ENCODE results near the gene USP34. TPM values are rescaled to one million over a fixed set of nuclear protein-coding genes. Genes with fewer than 3 reads are reported as not detected.
A peak's percentile ranks its signal among the peaks of the same experiment; 100 is the strongest.

Gene USP34
- total and polyA plus RNA-seq, 7 experiments from 2014 or later: 15.3 to 186 (median 164) TPM

- intact Hi-C loops (cut with micrococcal nuclease): no loop called here
- POLR2A ChIA-PET: no interaction called here
- peaks cover 0 to 21% (median 0%) of the 10 kb centered on the region in 3 experiments for H3K36me3 ChIP-seq (ENCODE audit: control insufficient read depth in 2 of 3, insufficient read depth in 3 of 3, low read length in 3 of 3)
- no peak for DNase-seq
- CTCF ChIA-PET: no interaction called here
- H3K27me3 Mint-ChIP-seq: no peaks in the 10 kb centered on the region
- H3K27ac Mint-ChIP-seq: no peak overlapping the region
- peaks cover 0 to 11% (median 0%) of the 10 kb centered on the region in 3 experiments for H3K9me3 ChIP-seq (ENCODE audit: control insufficient read depth in 2 of 3, low read length in 3 of 3)
- peaks cover 0 to 21% (median 7%) of the 10 kb centered on the region in 11 donors for H3K9me3 Mint-ChIP-seq
- no peak overlapping the region for H3K27ac ChIP-seq (ENCODE audit: low read depth, low read length)
- H3K27me3 ChIP-seq (ENCODE audit: control insufficient read depth in 2 of 2, insufficient read depth in 2 of 2, low read length in 2 of 2): no peaks in the 10 kb centered on the region
- peak overlapping the region in 1 of 10 donors; percentile 12 for H3K4me3 Mint-ChIP-seq
- H3K4me1 Mint-ChIP-seq: peaks cover 17 to 59% (median 48%) of the 10 kb centered on the region in 7 donors
- peak; percentile 6 for ATAC-seq
- peaks cover 17 to 71% (median 53%) of the 10 kb centered on the region in 5 donors for H3K36me3 Mint-ChIP-seq
- no peaks in the 10 kb centered on the region for H3K4me1 ChIP-seq (ENCODE audit: control insufficient read depth in 2 of 2, insufficient read depth in 2 of 2, low read length in 2 of 2)
- H3K4me3 ChIP-seq (ENCODE audit: low read length): no peak overlapping the region
These were observed 116.2 kb downstream of the USP34 start for GRCh38 chr2:61354543-61355197.

DNA sequence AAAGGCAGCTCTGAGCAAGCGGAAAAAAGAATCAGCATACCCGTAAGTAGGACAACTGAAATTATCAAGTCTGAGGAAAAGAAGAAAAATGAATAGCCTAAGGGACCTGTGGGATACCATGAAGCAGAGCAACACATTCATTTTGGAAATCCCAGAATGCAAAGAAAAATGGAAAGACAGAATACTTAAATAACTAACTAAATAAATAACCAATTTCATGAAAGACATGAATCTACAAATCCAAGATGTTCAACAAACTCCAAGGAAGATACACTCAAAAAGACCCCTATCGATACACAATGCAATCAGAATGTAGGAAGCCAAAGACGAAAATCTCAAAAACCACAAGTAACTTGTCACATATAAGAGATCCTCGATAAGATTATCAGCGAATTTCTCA, 117.0 kb downstream of the USP34 start:
- CTCF ChIA-PET: interaction anchor here (0.6 kb wide), 1 partner anchor 320 kb away, joined by 5 read pairs; no protein-coding TSS in a partner anchor
- Mint-ChIP-seq H3K4me1 (peaks cover 14 to 53% (median 43%) of the 10 kb centered on the region in 7 donors), H3K4me3 (peak overlapping the region in 1 of 10 donors; percentile 34)

GRCh38 chr2:61350777-61351176, 120.1 kb downstream of the USP34 start:
- intact Hi-C loops (cut with micrococcal nuclease): no loop called here
- Histone ChIP-seq H3K27ac (ENCODE audit: low read depth, low read length) (no peak overlapping the region), H3K27me3 (ENCODE audit: control insufficient read depth in 2 of 2, insufficient read depth in 2 of 2, low read length in 2 of 2) (no peaks in the 10 kb centered on the region), H3K9me3 (ENCODE audit: control insufficient read depth in 2 of 3, low read length in 3 of 3) (peaks cover 0 to 11% (median 0%) of the 10 kb centered on the region in 3 experiments), H3K4me3 (ENCODE audit: low read length) (no peak overlapping the region), H3K36me3 (ENCODE audit: control insufficient read depth in 2 of 3, insufficient read depth in 3 of 3, low read length in 3 of 3) (peaks cover 6 to 40% (median 7%) of the 10 kb centered on the region in 3 experiments), H3K4me1 (ENCODE audit: control insufficient read depth in 2 of 2, insufficient read depth in 2 of 2, low read length in 2 of 2) (no peaks in the 10 kb centered on the region)
- H3K9me3 Mint-ChIP-seq: peaks cover 0 to 21% (median 7%) of the 10 kb centered on the region in 11 donors
- H3K27me3 Mint-ChIP-seq: no peaks in the 10 kb centered on the region
- ChIA-PET POLR2A (no interaction called here), CTCF (no interaction called here)
- peaks cover 22 to 64% (median 48%) of the 10 kb centered on the region in 5 donors for H3K36me3 Mint-ChIP-seq
- H3K27ac Mint-ChIP-seq: no peak overlapping the region
- ATAC-seq (no peak), DNase-seq (no peak)
- no peak overlapping the region for H3K4me3 Mint-ChIP-seq
- H3K4me1 Mint-ChIP-seq: peaks cover 2 to 25% (median 15%) of the 10 kb centered on the region in 7 donors

More for the DNA sequence above, 117.0 kb downstream of the USP34 start:
- ATAC-seq (no peak), DNase-seq (no peak)
- Mint-ChIP-seq H3K27me3 (no peaks in the 10 kb centered on the region), H3K36me3 (peaks cover 17 to 73% (median 56%) of the 10 kb centered on the region in 5 donors), H3K27ac (peak overlapping the region in 1 of 9 donors; percentile 16), H3K9me3 (peaks cover 0 to 21% (median 7%) of the 10 kb centered on the region in 11 donors)
- H3K9me3 ChIP-seq (ENCODE audit: control insufficient read depth in 2 of 3, low read length in 3 of 3): peaks cover 0 to 11% (median 0%) of the 10 kb centered on the region in 3 experiments
- H3K36me3 ChIP-seq (ENCODE audit: control insufficient read depth in 2 of 3, insufficient read depth in 3 of 3, low read length in 3 of 3): peaks cover 0 to 27% (median 0%) of the 10 kb centered on the region in 3 experiments
- intact Hi-C loops (cut with micrococcal nuclease): no loop called here
- H3K4me1 ChIP-seq (ENCODE audit: control insufficient read depth in 2 of 2, insufficient read depth in 2 of 2, low read length in 2 of 2): no peaks in the 10 kb centered on the region
- POLR2A ChIA-PET: no interaction called here
- H3K27ac ChIP-seq (ENCODE audit: low read depth, low read length): no peak overlapping the region
- H3K27me3 ChIP-seq (ENCODE audit: control insufficient read depth in 2 of 2, insufficient read depth in 2 of 2, low read length in 2 of 2): no peaks in the 10 kb centered on the region
- H3K4me3 ChIP-seq (ENCODE audit: low read length): no peak overlapping the region

- no peak overlapping the region for H3K4me3 Mint-ChIP-seq
- H3K27ac ChIP-seq (ENCODE audit: low read depth, low read length): no peak overlapping the region
- ATAC-seq (no peak), DNase-seq (no peak)
- no peaks in the 10 kb centered on the region for H3K27me3 ChIP-seq (ENCODE audit: control insufficient read depth in 2 of 2, insufficient read depth in 2 of 2, low read length in 2 of 2)
- H3K9me3 Mint-ChIP-seq: no peaks in the 10 kb centered on the region
- H3K4me1 ChIP-seq (ENCODE audit: control insufficient read depth in 2 of 2, insufficient read depth in 2 of 2, low read length in 2 of 2): no peaks in the 10 kb centered on the region
- peaks cover 0 to 8% (median 0%) of the 10 kb centered on the region in 7 donors for H3K4me1 Mint-ChIP-seq
- H3K27me3 Mint-ChIP-seq: no peaks in the 10 kb centered on the region
- ChIA-PET CTCF (no interaction called here), POLR2A (no interaction called here)
- no peak overlapping the region for H3K4me3 ChIP-seq (ENCODE audit: low read length)
- H3K9me3 ChIP-seq (ENCODE audit: control insufficient read depth in 2 of 3, low read length in 3 of 3): no peaks in the 10 kb centered on the region
- intact Hi-C loops (cut with micrococcal nuclease): no loop called here
- H3K36me3 ChIP-seq (ENCODE audit: control insufficient read depth in 2 of 3, insufficient read depth in 3 of 3, low read length in 3 of 3): peaks cover 5 to 42% (median 19%) of the 10 kb centered on the region in 3 experiments
- no peak overlapping the region for H3K27ac Mint-ChIP-seq
- peaks cover 9 to 72% (median 49%) of the 10 kb centered on the region in 5 donors for H3K36me3 Mint-ChIP-seq
These were observed 127.7 kb downstream of the USP34 start for GRCh38 chr2:61343141-61343540.

- ChIA-PET CTCF (no interaction called here), POLR2A (no interaction called here)
- Histone ChIP-seq H3K36me3 (ENCODE audit: control insufficient read depth in 2 of 3, insufficient read depth in 3 of 3, low read length in 3 of 3) (peaks cover 0 to 36% (median 13%) of the 10 kb centered on the region in 3 experiments), H3K27me3 (ENCODE audit: control insufficient read depth in 2 of 2, insufficient read depth in 2 of 2, low read length in 2 of 2) (no peaks in the 10 kb centered on the region), H3K4me3 (ENCODE audit: low read length) (no peak overlapping the region), H3K4me1 (ENCODE audit: control insufficient read depth in 2 of 2, insufficient read depth in 2 of 2, low read length in 2 of 2) (no peaks in the 10 kb centered on the region), H3K27ac (ENCODE audit: low read depth, low read length) (no peak overlapping the region), H3K9me3 (ENCODE audit: control insufficient read depth in 2 of 3, low read length in 3 of 3) (no peaks in the 10 kb centered on the region)
- Mint-ChIP-seq H3K4me3 (no peak overlapping the region), H3K27me3 (no peaks in the 10 kb centered on the region), H3K27ac (no peak overlapping the region), H3K9me3 (no peaks in the 10 kb centered on the region), H3K4me1 (peaks cover 0 to 6% (median 0%) of the 10 kb centered on the region in 7 donors), H3K36me3 (peaks cover 5 to 72% (median 47%) of the 10 kb centered on the region in 5 donors)
- ATAC-seq: no peak
- intact Hi-C loops (cut with micrococcal nuclease): no loop called here
- no peak for DNase-seq
These were observed 130.6 kb downstream of the USP34 start for GRCh38 chr2:61340242-61340641.

DNA sequence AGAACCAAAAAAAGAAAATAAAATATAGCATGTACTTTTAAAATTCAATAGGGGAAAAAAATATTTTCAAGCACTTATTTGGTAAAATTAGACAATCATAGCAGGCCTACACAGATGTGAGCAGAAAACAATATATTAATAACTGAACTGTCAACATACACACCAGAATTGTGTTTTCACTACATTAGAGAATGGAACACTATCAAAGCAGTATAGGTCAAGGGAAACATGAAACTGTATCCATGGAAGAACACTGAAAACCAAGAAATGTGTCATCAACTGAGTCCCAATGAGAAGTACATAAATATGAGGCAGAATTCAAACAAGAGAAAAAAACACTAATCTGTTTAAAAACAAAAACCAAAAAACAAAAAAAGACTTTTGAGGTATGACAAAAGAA, 132.4 kb downstream of the USP34 start:
- intact Hi-C loops (cut with micrococcal nuclease): no loop called here
- ATAC-seq (no peak), DNase-seq (no peak)
- POLR2A ChIA-PET: interaction anchor here (0.8 kb wide), 1 partner anchor 61 kb away, joined by 3 read pairs; no protein-coding TSS in a partner anchor
- no peak overlapping the region for H3K4me3 Mint-ChIP-seq
- CTCF ChIA-PET: no interaction called here
- Histone ChIP-seq H3K4me3 (ENCODE audit: low read length) (no peak overlapping the region), H3K27ac (ENCODE audit: low read depth, low read length) (no peak overlapping the region), H3K9me3 (ENCODE audit: control insufficient read depth in 2 of 3, low read length in 3 of 3) (no peaks in the 10 kb centered on the region), H3K27me3 (ENCODE audit: control insufficient read depth in 2 of 2, insufficient read depth in 2 of 2, low read length in 2 of 2) (no peaks in the 10 kb centered on the region), H3K4me1 (ENCODE audit: control insufficient read depth in 2 of 2, insufficient read depth in 2 of 2, low read length in 2 of 2) (no peaks in the 10 kb centered on the region), H3K36me3 (ENCODE audit: control insufficient read depth in 2 of 3, insufficient read depth in 3 of 3, low read length in 3 of 3) (peaks cover 0 to 24% (median 20%) of the 10 kb centered on the region in 3 experiments)
- no peaks in the 10 kb centered on the region for H3K27me3 Mint-ChIP-seq
- peaks cover 0 to 9% (median 6%) of the 10 kb centered on the region in 7 donors for H3K4me1 Mint-ChIP-seq
- no peaks in the 10 kb centered on the region for H3K9me3 Mint-ChIP-seq
- H3K27ac Mint-ChIP-seq: peak overlapping the region in 3 of 9 donors; percentile 2 to 11 (median 11)
- peaks cover 5 to 67% (median 41%) of the 10 kb centered on the region in 5 donors for H3K36me3 Mint-ChIP-seq

Measured in naive thymus-derived CD4-positive, alpha-beta T cell (primary cell).